Spleen (tissue), 7 donors: ENCODE data around the gene DYNC2LI1.

ENCODE experiments used
- POLR2A ChIP-seq, 3 donors: fragments of 450-650 bp; IDR thresholded peaks; one replicate each; pipeline ENCODE4 v1.5.1; 2017; ENCODE audit warnings: antibody characterized with exemption in 3 of 3, mild to moderate bottlenecking in 1 of 3
- POLR2AphosphoS5 ChIP-seq, 3 donors: sonication (generic); formaldehyde crosslinking; IDR thresholded peaks; one replicate each; pipeline ENCODE4 v1.5.1; 2017; ENCODE audit warnings: antibody characterized with exemption in 3 of 3
- TF ChIP-seq, protein P1 (sequence below), 11 experiments: fragments of 200-600 bp in 7 of 11; fragments of 450-650 bp in 4 of 11; sonication (generic) in 4 of 11; IDR thresholded peaks in 8 of 11; conservative IDR thresholded peaks in 3 of 11; 1 replicate in 7 of 11; 2 replicates in 4 of 11; pipeline versions ENCODE4 v1.4.0 to v1.8.0; 2016 to 2021; ENCODE audit warnings: antibody characterized with exemption in 11 of 11, inconsistent platforms in 4 of 11, mild to moderate bottlenecking in 1 of 11
- donor health status: DM: no; HTN: no; CAD: no; lungs with moderate emphysema.
- donor health status: DM: no; HTN: no; CAD: no.
- donor health status: DM: no; HTN: no; CAD: no.

DNA sequence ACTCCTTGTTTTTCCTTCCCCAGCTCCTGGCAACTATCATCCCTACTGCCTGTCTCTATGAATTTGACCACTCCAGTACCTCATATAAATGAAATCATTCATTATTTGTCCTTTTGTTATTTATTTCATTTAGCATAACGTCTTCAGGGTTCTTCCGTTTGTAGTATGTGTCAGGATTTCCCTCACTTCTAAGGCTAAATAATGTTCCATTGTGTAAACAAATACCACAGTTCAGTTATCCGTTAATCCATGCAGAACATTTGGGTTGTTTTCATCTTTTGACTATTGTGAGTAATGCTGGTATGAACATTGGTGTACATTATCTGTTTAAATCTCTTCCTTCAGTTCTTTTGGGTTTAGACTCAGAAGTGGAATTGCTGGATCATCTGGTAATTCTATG, 18.8 kb downstream of the DYNC2LI1 start:
- TF ChIP-seq, protein P1, sequence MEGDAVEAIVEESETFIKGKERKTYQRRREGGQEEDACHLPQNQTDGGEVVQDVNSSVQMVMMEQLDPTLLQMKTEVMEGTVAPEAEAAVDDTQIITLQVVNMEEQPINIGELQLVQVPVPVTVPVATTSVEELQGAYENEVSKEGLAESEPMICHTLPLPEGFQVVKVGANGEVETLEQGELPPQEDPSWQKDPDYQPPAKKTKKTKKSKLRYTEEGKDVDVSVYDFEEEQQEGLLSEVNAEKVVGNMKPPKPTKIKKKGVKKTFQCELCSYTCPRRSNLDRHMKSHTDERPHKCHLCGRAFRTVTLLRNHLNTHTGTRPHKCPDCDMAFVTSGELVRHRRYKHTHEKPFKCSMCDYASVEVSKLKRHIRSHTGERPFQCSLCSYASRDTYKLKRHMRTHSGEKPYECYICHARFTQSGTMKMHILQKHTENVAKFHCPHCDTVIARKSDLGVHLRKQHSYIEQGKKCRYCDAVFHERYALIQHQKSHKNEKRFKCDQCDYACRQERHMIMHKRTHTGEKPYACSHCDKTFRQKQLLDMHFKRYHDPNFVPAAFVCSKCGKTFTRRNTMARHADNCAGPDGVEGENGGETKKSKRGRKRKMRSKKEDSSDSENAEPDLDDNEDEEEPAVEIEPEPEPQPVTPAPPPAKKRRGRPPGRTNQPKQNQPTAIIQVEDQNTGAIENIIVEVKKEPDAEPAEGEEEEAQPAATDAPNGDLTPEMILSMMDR (IDR thresholded peaks at IDR 0.05 in 8 of 11, conservative IDR thresholded peaks at IDR 0.05 in 3 of 11): no peak
- TF ChIP-seq POLR2A (IDR thresholded peaks at IDR 0.05) (no peak), POLR2AphosphoS5 (IDR thresholded peaks at IDR 0.05) (no peak)
